ENCODE results near the gene DAB1.

DNA sequence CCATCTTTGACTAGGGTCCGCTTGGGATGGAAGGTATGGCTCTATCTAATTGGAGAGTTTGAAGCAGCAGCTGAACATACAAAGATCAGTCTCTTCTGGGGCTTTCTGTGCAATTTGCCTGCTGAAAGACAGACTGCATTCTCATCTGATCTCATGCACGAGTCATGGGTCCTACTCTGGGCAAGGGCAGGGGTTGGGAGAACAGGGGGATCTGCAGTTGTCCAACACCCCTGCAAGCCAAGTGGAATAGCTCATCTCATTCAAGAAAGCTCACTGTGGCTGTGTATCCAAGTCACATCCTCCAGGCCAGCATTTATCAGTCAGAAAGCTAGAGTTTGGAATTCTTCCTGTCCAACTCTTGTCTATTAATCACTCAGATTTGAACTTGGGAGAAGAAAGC, 280.9 kb downstream of the DAB1 start:
- TF ChIP-seq SUZ12 (IDR thresholded peaks at IDR 0.05) (no peak), FOXM1 (IDR thresholded peaks at IDR 0.05; ENCODE audit: borderline replicate concordance) (no peak)
